Activated naive CD4-positive, alpha-beta T cell treated with anti-CD3 and anti-CD28 coated beads, Interleukin-2, amount 50 U/mL, for 16 hours (primary cell): ENCODE results near the gene PKP2.
"Not testable (repeated sequence)": the region's sequence is repeated elsewhere in the genome, so short reads cannot be mapped to it uniquely, and the experiment has no call there.

Experiments
- DNase-seq: peaks from one replicate; pipeline ENCODE4 v3.0.0-alpha.2; 2020

PKP2 gene

DNA sequence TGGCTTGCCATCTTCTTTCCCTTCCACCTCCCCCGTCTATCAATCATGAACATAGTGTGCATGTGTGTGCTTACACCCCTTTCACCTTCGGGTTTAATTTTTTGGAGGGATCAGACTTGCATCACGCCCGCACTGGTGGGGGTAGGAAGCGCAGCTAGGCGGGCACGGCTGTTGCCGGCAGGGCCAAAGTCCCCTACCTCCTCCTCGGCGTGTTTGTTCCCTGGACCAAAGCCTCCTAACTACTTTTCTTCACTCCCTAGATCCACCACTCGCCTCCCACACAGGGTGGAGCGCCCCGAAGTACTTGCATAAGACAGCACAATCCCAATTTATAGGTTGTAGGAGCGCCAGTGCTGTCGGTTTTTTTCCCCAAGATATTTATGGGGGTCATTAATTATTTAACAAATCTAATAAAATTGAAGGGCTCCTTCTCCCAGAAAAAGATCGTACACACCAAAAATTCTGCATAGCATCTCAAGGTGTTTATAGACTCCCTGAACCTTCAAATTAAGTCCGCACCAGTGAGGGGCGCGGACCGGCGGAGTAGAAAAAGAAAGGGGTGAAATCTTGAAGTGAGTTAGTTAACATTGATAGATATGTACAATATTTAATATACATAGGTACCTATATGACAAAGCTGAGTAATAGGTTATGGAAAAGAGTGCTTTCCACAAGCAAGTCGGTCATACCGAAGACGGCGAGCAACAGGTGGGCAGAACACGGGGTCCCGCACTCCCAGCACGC lies 717 bp downstream of the PKP2 start:
- no peak for DNase-seq

DNA sequence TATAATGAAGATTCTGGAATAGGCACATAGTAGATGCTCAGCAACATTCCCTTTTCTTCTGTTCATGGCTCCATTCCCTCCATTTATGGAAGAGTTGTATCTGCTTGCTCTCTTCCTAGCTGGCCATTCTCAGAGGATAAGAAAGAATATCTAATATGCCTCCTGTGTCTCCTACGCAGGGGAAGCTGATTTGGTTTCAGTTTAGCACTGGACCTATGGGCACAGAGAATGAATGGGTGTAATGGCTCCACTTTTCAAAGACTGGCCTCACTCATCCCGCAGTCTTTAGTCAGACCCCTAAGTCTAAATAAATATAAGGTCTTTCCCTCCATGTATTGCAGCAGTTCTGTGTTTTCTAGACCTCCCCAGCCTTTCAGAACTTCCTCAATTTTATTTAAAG lies 2.0 kb downstream of the PKP2 start:
- DNase-seq, result no peak

DNA sequence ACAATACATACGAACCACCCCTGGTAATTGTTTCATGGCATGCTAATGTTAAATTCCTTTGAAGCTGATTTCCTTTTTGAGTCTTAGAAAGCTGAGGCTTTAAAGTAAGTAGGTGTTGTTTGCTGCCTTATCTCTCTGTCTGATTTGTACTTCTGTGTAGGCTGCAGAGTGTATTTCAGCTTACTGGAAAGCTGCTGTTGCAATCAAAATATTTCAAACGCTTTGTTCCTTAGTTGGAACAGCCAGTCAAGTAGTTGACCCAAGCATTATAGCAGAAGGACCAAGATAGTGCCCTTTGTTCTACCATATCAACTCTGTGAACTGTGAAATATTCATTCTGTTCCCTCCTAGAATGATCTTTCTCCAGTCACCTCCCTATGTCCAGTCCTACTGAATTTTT lies 3.1 kb downstream of the PKP2 start:
- DNase-seq, result no peak

DNA sequence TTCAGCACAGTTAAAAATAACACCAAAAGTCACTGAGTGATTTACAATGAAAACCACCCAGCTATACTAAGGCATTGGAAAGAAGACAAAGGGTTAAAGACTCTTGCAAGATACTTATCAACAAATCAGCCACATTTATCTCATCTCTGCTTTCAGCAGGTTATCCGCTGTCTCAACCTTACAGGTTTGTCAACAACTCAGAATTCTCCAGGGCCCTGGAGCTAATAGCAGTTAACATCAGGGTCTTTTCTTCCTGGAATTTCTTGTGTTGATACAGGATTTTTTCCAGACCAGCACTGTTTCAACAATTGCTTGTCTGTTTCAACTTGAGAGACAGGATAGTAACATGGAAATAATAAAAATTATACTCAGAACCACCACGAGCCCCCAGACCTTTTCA lies 3.5 kb downstream of the PKP2 start:
- DNase-seq, result no peak

DNA sequence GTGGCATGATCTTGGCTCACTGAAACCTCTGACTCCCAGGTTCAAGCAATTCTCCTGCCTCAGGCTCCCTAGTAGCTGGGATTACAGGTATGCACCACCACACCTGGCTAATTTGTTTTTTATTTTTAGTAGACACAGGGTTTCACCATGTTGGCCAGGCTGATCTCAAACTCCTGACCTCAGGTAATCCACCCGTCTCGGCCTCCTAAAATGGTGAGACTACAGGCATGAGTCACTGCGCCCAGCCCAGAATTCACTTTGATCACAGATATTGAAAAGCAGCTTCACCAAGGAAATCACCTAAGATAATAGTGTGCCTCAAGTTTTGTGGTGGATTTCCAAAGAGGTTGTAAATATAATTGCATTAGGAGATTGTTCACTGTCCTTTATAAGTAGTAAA lies 4.2 kb downstream of the PKP2 start:
- DNase-seq, result not testable (repeated sequence)

DNA sequence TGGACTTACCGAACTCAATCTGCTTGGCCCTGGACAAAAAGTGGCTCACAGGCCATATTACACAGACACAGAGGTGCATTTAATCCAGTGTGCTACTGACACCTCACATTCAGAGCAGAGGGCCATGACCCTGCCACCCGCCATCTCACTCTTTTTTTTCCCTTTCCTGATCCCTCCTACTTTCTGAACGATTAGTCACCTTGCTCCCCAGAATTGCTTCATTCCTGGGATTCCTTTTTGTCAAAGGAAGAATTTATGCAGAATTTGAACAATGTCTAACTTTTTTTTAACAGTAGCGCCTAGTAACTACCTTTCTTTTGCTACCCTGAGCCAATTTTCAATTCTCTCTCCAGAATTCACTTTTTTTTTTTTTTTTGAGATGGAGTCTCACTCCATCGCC lies 4.6 kb downstream of the PKP2 start:
- no peak for DNase-seq

DNA sequence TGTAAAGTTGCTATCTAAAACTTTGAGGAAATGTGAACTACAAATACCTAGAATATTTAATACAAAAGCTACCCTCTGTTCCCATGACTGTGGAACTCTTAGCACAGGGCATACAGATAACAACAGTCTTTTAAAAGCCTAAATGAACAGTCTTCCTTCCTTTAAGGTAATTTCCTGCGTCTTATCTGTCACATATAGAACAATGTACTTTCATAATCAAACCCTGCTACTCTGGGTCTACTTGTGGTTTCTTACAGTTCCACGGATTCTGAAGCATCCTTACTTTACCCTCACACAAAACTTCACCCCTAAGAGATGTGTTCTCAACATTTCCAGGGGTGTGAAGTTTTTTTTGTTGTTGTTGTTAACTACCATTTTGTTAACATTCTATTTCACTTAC lies 5.1 kb downstream of the PKP2 start:
- no peak for DNase-seq

DNA sequence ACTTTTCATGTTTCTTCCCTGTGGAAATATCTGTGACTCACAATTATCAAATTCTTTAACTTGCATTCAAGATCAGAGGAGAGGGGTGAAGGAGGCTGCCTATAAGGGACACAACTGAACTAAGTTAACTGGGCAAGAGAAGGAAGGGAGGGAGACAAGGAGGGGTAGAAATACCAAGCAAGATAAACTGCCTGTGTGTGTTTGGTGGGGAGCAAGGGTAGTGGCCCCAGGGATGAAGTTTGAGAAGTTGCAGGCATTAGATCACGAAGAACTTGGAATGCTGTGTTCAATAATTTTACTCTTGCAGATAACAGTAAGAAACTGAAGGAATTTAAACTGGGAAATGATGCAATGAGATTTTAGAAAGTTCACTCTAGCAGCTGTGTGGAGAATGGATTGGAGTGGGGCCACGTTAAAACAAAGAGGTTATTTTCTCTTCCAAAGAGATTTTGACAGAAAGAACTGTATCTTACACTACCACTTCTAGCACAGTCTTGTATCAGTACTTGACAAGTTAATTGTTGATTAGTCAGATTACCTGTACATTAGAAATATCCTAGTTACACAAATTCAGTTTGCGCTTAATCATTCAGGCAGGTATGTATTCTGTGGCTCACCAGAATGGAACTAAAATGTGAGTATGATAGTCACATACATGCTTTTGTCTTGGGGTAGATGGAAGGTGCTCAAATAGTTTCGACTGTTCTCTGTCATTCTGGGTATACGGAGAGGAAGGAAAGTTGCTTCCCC lies 7.4 kb downstream of the PKP2 start:
- DNase-seq, result no peak

DNA sequence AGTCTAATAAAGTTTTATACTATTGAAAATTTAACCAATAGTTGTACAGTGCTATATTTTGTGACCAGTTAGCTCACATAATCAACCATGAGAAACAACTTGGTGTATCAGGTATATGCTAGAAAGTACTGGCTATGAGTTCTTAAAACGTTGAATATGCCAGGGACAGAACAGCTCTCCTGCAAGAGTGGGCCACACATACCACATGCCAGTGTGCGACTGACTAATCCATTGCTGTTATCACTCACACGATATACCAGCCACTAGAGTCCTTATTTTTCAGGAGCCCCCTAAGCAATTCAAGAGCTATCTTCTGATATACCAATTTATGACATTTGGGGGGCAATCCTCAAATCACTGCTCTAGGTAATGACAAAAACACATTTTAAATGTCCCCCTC lies 9.5 kb downstream of the PKP2 start:
- no peak for DNase-seq

DNA sequence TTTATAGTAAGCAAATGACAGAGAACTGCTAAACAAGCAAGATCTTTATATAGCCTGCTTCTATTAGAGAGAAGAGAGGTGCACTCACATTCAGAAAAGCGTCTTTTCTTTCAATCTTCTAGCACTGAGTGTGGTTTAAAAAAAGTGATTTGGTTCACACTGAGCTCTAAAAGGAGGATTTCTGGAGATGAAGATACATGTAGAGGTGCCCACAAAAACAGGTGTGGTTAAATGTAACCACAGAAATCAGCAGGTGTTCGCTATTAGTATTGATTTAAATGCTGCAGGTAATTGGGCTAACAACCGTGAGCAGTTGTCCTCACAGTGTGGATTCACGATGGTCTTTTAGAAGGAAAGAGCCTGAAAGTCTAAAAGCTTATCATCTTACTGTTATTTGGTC lies 10.7 kb downstream of the PKP2 start:
- DNase-seq, result no peak

DNA sequence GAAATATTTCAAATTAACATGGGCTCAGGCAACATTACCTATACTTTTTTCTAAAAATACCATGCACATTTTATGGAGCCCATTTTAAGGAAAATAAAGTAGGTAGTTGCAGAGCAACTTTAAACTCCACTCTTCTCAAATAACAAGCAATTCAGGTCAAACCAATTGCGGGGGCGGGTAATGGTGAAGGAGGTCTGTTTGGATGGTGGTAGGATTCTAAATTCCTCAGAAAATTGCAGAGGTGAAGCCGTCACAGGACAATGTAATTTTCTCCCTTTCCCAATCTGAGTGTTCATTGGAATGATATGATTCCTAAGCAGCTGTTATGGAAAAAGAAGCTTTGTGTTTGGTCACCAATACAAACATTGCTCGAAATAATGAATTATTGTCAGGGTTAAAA lies 11.6 kb downstream of the PKP2 start:
- DNase-seq, result no peak

DNA sequence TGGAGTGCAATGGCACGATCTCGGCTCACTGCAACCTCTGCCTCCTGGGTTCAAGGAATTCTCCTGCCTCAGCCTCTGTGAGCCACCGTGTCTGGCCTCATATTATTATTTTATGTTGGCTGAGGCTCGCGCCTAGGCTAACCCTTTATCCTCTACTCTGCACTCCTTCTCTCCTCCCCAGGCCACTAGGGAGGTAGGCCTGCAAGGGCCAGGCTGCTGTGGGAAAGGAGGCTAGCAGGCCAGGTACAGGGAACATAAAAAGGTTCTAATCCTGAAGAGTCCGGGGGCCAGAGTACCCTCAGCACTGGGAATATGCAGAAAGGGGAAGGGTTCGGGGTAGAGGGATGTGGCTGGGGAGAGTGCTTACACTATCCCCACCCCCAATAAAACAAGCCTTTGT lies 14.9 kb downstream of the PKP2 start:
- DNase-seq, result no peak

DNA sequence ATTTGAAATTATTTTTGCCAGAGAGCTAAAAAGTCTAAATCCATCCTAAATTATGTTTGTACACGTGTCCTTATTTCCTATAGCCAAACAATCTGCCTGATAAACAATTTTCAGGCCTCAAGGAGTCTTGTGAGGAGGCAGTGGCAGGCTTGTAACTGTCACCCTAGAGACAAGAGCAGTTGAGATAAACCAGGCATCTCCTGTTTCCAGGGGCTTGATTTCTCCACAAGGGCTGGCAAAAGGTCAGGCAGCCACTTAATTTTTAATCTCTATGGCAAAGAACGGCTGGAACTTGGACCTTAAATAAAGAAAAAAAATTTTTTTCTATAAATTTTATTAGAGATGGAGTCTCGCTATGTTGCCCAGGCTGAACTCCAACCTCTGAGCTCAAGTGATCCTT lies 15.5 kb downstream of the PKP2 start:
- DNase-seq, result no peak

DNA sequence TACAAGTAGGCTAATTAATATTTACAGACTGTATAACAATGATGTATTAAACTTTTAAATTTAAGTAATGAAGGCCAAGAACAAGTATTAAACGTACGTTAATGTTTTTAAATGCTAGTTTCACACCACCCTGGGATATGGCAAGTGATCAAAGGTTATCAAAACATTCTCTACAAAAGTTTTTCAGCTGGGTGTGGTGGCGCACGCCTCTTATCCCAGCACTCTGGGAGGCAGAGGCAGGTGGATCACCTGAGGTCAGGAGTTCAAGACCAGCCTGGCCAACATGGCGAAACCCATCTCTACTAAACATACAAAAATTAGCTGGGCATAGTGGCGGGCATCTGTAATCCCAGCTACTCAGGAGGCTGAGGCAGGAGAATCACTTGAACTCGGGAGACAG lies 17.5 kb downstream of the PKP2 start:
- DNase-seq, result not testable (repeated sequence)

DNA sequence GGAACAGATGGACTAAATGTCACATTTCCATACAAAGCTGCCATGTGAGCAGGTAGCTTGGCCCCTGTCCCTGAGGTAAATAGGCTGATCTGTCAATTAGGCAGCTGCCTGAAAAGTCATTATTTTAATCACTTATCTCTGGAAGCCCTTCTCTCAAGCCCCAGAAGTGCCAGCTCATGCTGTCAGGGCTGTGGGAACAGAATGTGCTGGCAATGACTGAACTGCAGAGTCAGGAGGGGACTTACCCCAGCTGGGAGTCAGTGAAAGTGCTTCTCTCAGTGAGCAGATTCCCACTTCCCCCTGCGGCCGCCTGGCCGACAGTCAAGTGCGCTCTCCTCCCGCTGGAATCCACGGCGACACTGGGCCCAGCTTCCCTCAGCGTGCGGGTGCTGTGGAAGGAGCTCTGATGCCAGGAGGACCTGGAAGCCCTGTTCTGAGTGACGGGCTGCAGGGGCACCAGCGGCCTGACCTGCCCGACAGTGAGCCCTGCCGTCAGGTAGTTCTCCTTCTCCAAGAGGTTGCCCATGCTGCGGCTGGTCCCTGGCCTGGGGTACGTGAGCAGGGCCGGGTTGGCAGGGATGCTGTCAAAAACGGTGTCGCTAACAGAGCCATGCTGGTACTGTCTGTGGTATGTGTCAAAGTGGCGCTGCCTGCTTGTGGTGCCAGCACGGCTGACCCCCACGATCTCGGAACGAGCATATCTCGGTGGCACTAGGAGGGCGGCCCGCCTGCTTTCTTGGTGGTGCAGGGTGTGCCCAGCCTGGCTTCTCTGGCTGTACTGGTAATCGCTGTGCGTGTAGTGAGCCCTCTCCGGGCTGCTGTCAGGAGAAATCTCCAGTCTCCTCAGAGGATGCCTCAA lies 18.7 kb downstream of the PKP2 start:
- DNase-seq, result no peak

DNA sequence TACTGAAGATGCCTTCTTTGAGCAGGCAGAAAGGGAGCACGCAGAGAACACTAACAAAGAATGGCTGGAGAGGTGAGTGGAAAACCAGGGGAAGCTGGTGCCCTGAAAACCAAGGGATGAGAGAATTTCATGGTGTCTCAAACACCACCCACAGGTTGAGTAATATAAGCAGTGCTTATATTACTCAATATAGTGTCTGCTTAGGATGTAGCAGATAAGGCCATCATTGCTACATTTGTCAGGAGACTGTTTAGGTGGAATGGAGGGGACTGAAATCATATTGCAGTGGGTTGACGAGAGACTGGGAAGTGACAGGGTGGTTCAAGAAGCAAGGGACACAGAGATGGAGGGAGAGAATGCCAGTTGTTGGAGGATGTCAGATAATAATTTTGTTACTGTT lies 20.6 kb downstream of the PKP2 start:
- DNase-seq, result no peak

DNA sequence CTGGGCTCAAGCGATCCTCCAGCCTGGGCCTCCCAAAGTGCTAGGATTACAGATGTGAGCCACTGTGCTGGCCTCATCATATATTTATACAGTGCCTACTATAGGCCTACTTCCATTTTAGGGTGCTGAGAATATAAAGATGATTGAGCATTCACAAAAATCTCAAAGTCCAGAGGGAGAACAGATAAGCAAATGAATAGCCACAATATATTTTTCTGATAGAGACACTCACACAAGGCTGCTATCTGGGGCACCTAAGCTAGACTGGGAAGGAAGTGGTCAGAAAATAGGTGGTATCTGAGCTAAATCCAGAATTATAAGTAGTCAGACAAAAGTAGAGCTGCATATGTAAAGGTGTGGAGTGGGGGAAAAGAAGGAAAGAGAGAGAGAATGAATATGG lies 21.6 kb downstream of the PKP2 start:
- no peak for DNase-seq

DNA sequence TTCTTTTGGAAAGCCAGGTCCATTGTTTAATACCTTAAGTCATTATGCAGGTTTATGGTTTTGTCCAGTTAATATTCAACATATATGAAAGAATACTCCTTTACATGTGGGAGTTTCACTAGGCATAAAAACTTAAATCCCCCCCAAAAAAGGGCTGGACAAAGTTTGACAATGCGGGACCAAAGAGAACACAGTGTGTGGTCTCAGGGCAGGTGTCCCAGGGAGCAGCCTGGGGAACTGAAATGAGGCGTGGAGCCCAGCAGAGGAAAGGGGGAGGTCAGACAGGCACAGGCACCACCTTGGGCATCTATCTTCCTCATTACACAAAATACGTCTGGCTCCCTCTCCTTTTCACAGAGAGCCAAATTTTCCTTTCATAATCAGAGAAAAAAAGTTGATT lies 22.5 kb downstream of the PKP2 start:
- DNase-seq, result no peak

DNA sequence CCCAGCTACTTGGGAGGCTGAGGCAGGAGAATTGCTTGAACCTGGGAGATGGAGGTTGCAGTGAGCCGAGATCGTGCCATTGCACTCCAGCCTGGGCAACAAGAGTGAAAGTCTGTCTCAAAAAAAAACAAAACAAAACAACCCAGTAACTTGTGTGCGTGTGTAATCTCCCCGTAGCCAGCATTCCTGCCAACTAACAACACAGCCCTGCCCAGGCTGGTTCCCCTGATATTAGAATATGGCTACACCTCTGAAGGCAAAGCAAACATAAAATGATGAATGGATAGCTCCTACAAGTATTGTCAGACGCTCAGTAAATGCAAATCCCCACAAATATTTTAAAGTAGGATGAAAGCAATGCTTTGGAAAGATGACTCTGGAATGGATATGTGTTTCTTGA lies 24.2 kb downstream of the PKP2 start:
- not testable (repeated sequence) for DNase-seq

DNA sequence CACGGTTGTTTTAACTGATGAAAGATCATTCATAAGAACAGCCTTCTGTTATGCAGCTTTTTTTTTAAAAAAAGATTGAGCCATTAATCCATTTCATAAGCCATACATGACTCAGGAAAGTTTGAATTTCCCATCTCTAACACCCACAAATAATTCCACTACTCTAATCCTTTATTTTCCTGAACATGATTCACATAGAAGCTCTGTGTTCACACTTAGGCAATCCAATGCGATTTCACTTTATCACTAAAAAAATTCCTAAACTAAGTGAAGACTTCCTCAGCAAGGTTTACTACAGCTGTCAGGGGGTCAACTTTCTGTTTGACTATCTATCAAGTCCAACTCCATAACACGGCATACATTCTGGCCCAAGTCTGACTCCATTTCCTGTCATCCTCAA lies 25.9 kb downstream of the PKP2 start:
- no peak for DNase-seq

DNA sequence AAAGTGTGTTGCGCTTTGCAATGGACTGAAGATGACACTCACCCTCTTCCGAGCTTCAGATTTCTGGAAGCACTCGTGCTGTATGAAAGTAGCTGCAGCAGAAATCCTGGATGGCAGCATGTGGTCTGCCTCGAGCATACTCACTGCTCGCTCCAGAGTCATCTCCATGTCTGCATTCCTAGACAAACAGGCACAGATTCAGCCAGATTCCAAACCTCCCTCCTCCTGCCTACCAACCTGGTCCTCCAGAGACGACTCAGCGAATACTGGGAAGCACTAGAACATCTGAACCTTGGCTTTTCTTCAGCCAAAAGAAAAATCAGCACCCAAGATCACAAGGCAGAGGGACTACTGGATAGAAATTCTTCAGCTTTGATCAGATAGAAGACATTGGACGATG lies 27.7 kb downstream of the PKP2 start:
- DNase-seq, result no peak

DNA sequence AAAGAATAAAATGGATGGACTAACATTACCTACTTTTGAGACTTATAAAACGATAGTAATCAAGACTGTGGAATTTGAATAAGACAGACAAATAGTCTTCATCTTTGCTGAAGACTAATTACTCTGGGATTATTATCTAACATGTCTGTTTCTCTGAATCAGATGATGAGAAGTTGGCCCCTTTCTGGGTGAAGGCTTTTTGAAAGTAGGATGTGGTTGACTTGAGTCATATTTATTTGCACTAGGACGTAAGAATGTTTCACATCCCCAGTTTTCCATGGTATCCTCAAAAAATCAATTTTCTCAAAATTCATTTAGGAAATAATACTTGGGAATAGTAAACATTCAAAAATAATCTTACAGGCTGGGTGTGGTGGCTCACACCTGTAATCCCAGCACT lies 31.8 kb downstream of the PKP2 start:
- no peak for DNase-seq

DNA sequence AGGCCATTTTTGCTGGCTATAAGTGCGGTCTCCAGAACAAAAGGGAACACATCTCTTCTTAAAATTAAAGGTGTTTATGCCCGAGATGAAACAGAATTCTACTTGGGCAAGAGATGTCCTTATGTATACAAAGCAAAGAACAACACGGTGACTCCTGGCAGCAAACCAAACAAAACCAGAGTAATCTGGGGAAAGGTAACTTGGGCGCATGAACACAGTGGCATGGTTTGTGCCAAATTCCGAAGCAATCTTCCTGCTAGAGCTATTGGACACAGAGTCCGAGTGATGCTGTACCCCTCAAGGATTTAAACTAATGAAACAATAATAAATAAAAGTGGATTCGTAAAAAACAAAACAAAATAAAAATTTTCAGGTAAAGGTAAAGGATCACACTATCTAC lies 33.4 kb downstream of the PKP2 start:
- DNase-seq, result no peak

DNA sequence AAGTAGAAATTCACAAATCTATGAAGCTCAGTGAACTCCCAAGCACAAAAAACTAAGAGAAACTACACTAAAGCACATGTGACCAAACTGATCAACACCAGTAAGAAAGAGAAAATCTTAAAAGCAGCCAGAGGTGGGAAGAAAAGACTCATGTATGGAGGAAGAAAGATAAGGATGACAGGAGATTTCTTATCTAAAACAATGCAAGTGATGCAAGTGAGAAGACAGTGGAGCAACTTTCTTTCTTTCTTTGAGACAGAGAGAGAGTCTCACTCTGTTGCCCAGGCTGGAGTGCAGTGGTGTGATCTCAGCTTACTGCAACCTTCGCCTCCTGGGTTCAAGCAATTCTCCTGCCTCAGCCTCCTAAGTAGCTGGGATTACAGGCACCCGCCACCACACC lies 34.9 kb downstream of the PKP2 start:
- DNase-seq, result not testable (repeated sequence)
